HepG2 (cell line): ENCODE results near the gene RARA. TPM values are rescaled to one million over a fixed set of nuclear protein-coding genes. Genes with fewer than 3 reads are reported as not detected.
A peak's percentile ranks its signal among the peaks of the same experiment; 100 is the strongest.

Experiments used
- ATF7 ChIP-seq, 2 experiments: fragments of 450-650 bp in 1 of 2; sonication (generic) in 1 of 2; formaldehyde crosslinking in 1 of 2; IDR thresholded peaks; 2 replicates each; pipeline versions ENCODE4 v1.4.0 to v1.6.1; 2016 to 2020; ENCODE audit warnings: antibody characterized with exemption in 1 of 2, mild to moderate bottlenecking in 1 of 2, missing genetic modification reagents in 1 of 2
- CREB1 ChIP-seq, 2 experiments: fragments of 450-650 bp in 1 of 2; IDR thresholded peaks; 2 replicates each; pipeline ENCODE4 v1.6.1; 2016 to 2017; ENCODE audit warnings: control low read depth in 1 of 2, mild to moderate bottlenecking in 1 of 2, missing compliant biosample characterization in 1 of 2, missing genetic modification characterization in 1 of 2
- ERF ChIP-seq: IDR thresholded peaks from 2 replicates; pipeline ENCODE4 v1.6.1; 2018; ENCODE audit warnings: missing biosample characterization, missing genetic modification reagents
- HNF4G ChIP-seq, 2 experiments: sonication (generic) in 1 of 2; formaldehyde crosslinking in 1 of 2; IDR thresholded peaks; 2 replicates each; pipeline versions ENCODE4 v1.4.0 to v1.6.1; 2011 to 2020; ENCODE audit warnings: borderline replicate concordance in 2 of 2, low read depth in 2 of 2, mild to moderate bottlenecking in 2 of 2, low read length in 1 of 2, missing genetic modification reagents in 1 of 2, moderate library complexity in 1 of 2
- HNRNPH1 ChIP-seq: fragments of 200-400 bp; formaldehyde crosslinking; optimal IDR thresholded peaks from 2 replicates; pipeline ENCODE3; 2017; ENCODE audit warnings: mild to moderate bottlenecking, low read depth, low read length
- KLF15 ChIP-seq: sonication (generic); formaldehyde crosslinking; IDR thresholded peaks from 2 replicates; pipeline ENCODE4 v1.8.1; 2023; ENCODE audit warnings: borderline replicate concordance, mild to moderate bottlenecking, inconsistent platforms, missing genetic modification reagents, mixed read lengths
- NFRKB ChIP-seq: fragments of 450-650 bp; IDR thresholded peaks from 2 replicates; pipeline ENCODE4 v1.6.1; 2017
- POLR2A ChIP-seq, 2 experiments: IDR thresholded peaks; 2 replicates each; pipeline ENCODE4 v1.6.1; 2011; ENCODE audit warnings: low read depth in 2 of 2, low read length in 2 of 2, mild to moderate bottlenecking in 1 of 2, moderate library complexity in 1 of 2; ENCODE audit not compliant: insufficient read depth in 1 of 2
- SETDB1 ChIP-seq: sonication (generic); formaldehyde crosslinking; IDR thresholded peaks from 2 replicates; pipeline ENCODE4 v1.5.1; 2020; ENCODE audit warnings: missing genetic modification reagents, mild to moderate bottlenecking, borderline replicate concordance
- SIN3B ChIP-seq: fragments of 150-350 bp; IDR thresholded peaks from 2 replicates; pipeline ENCODE4 v1.6.1; 2014; ENCODE audit warnings: low read length
- ZBTB2 ChIP-seq: sonication (generic); formaldehyde crosslinking; IDR thresholded peaks from 2 replicates; pipeline ENCODE4 v1.8.0; 2022; ENCODE audit warnings: low read depth, missing genetic modification reagents
- ZBTB21 ChIP-seq: sonication (generic); formaldehyde crosslinking; IDR thresholded peaks from 2 replicates; pipeline ENCODE4 v1.4.0; 2020; ENCODE audit warnings: missing genetic modification reagents
- ZNF225 ChIP-seq: sonication (generic); formaldehyde crosslinking; IDR thresholded peaks from 2 replicates; pipeline ENCODE4 v1.4.0; 2020; ENCODE audit warnings: mild to moderate bottlenecking, missing genetic modification reagents
- ZNF24 ChIP-seq: fragments of 450-650 bp; IDR thresholded peaks from 2 replicates; pipeline ENCODE4 v1.6.1; 2017; ENCODE audit warnings: antibody characterized with exemption, mild to moderate bottlenecking
- ZNF616 ChIP-seq: sonication (generic); formaldehyde crosslinking; IDR thresholded peaks from 2 replicates; pipeline ENCODE4 v1.5.0; 2020; ENCODE audit warnings: low read depth, mild to moderate bottlenecking, missing genetic modification reagents
- ZNF619 ChIP-seq: sonication (generic); formaldehyde crosslinking; IDR thresholded peaks from 2 replicates; pipeline ENCODE4 v1.4.0; 2020; ENCODE audit warnings: mild to moderate bottlenecking, missing genetic modification reagents
- ZNF782 ChIP-seq: sonication (generic); formaldehyde crosslinking; IDR thresholded peaks from 2 replicates; pipeline ENCODE4 v1.4.0; 2020; ENCODE audit warnings: missing genetic modification reagents, mild to moderate bottlenecking, borderline replicate concordance
- ZSCAN12 ChIP-seq: sonication (generic); formaldehyde crosslinking; IDR thresholded peaks from 2 replicates; pipeline ENCODE4 v1.9.0; 2021; ENCODE audit warnings: mild to moderate bottlenecking, missing genetic modification reagents
- polyA plus RNA-seq, 8 experiments: library from polyadenylated mRNA; depleted of rRNA in 3 of 8; stranded (reverse) in 7 of 8; unstranded in 1 of 8; fragments of >200 nt; fragmentation: Illumina TruSeq in 4 of 8; extraction: Trizol in 4 of 8; gene quantifications; 2 replicates each; pipeline versions ENCODE4 v1.2.1 to v1.2.3, GENCODE V29; 2011 to 2016; ENCODE audit warnings: low read depth in 4 of 8, missing spikeins in 1 of 8, mixed read lengths in 1 of 8; ENCODE audit not compliant: insufficient read depth in 1 of 8
- total RNA-seq, 5 experiments: library from RNA; depleted of rRNA; stranded (reverse); fragments of >200 nt; fragmentation: Illumina TruSeq; extraction: Trizol; gene quantifications; 2 replicates each; pipeline ENCODE4 v1.2.3, GENCODE V29; 2016; ENCODE audit warnings: low read depth in 1 of 5
- TF ChIP-seq, protein P1 (sequence below): sonication (generic); formaldehyde crosslinking; IDR thresholded peaks from 2 replicates; pipeline ENCODE4 v1.9.0; 2021; ENCODE audit warnings: missing genetic modification reagents, borderline replicate concordance
- TF ChIP-seq, protein P2 (sequence below): sonication (generic); formaldehyde crosslinking; IDR thresholded peaks from 2 replicates; pipeline ENCODE4 v1.5.1; 2020; ENCODE audit warnings: missing genetic modification reagents, mild to moderate bottlenecking, borderline replicate concordance
- TF ChIP-seq, protein P3 (sequence below): fragments of 450-650 bp; IDR thresholded peaks from 2 replicates; pipeline ENCODE4 v1.6.1; 2017; ENCODE audit warnings: mild to moderate bottlenecking
- TF ChIP-seq, protein P4 (sequence below): sonication (generic); formaldehyde crosslinking; IDR thresholded peaks from 2 replicates; pipeline ENCODE4 v1.8.1; 2023; ENCODE audit warnings: missing genetic modification reagents, mild to moderate bottlenecking, borderline replicate concordance

The RARA gene
- total and polyA plus RNA-seq, 2 of the 13 experiments (the other 11 are each of a cell fraction or from before 2014, with no cell fraction given) = 6.4 to 8.6 TPM

- TF ChIP-seq ZBTB2 (CRISPR knock-in tag) (no peak), ERF (CRISPR knock-in tag) (no peak), HNRNPH1 (no peak), ZNF225 (no peak), KLF15 (CRISPR knock-in tag) (no peak), SETDB1 (CRISPR knock-in tag) (no peak), ZNF619 (CRISPR knock-in tag) (no peak), ZNF24 (no peak), POLR2A (IDR thresholded peaks at IDR 0.05; ENCODE audit: insufficient read depth in 1 of 2, low read depth in 2 of 2, low read length in 2 of 2) (peak in 1 of 2 experiments; percentile 11; a peak in 1 of 4 replicates), ZNF616 (CRISPR knock-in tag) (no peak), ZSCAN12 (CRISPR knock-in tag) (no peak), ATF7 (IDR thresholded peaks at IDR 0.05) (no peak), ATF7 (CRISPR knock-in tag; IDR thresholded peaks at IDR 0.05) (no peak), SIN3B (no peak), HNF4G (IDR thresholded peaks at IDR 0.05; ENCODE audit: borderline replicate concordance, low read depth, low read length) (no peak; the same call in 1 of the 2 replicates), HNF4G (CRISPR knock-in tag; IDR thresholded peaks at IDR 0.05; ENCODE audit: borderline replicate concordance, low read depth) (no peak), ZBTB21 (CRISPR knock-in tag) (no peak), ZNF782 (CRISPR knock-in tag) (0 out of 2 replicates have a peak, but pooled peaks have one; percentile 12), NFRKB (no peak), CREB1 (IDR thresholded peaks at IDR 0.05) (no peak), CREB1 (CRISPR knock-in tag; IDR thresholded peaks at IDR 0.05) (no peak)
- TF ChIP-seq, protein P1, sequence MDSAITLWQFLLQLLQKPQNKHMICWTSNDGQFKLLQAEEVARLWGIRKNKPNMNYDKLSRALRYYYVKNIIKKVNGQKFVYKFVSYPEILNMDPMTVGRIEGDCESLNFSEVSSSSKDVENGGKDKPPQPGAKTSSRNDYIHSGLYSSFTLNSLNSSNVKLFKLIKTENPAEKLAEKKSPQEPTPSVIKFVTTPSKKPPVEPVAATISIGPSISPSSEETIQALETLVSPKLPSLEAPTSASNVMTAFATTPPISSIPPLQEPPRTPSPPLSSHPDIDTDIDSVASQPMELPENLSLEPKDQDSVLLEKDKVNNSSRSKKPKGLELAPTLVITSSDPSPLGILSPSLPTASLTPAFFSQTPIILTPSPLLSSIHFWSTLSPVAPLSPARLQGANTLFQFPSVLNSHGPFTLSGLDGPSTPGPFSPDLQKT = no peak
- TF ChIP-seq, protein P2, sequence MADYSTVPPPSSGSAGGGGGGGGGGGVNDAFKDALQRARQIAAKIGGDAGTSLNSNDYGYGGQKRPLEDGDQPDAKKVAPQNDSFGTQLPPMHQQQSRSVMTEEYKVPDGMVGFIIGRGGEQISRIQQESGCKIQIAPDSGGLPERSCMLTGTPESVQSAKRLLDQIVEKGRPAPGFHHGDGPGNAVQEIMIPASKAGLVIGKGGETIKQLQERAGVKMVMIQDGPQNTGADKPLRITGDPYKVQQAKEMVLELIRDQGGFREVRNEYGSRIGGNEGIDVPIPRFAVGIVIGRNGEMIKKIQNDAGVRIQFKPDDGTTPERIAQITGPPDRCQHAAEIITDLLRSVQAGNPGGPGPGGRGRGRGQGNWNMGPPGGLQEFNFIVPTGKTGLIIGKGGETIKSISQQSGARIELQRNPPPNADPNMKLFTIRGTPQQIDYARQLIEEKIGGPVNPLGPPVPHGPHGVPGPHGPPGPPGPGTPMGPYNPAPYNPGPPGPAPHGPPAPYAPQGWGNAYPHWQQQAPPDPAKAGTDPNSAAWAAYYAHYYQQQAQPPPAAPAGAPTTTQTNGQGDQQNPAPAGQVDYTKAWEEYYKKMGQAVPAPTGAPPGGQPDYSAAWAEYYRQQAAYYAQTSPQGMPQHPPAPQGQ (CRISPR knock-in tag) = no peak
- TF ChIP-seq, protein P3, sequence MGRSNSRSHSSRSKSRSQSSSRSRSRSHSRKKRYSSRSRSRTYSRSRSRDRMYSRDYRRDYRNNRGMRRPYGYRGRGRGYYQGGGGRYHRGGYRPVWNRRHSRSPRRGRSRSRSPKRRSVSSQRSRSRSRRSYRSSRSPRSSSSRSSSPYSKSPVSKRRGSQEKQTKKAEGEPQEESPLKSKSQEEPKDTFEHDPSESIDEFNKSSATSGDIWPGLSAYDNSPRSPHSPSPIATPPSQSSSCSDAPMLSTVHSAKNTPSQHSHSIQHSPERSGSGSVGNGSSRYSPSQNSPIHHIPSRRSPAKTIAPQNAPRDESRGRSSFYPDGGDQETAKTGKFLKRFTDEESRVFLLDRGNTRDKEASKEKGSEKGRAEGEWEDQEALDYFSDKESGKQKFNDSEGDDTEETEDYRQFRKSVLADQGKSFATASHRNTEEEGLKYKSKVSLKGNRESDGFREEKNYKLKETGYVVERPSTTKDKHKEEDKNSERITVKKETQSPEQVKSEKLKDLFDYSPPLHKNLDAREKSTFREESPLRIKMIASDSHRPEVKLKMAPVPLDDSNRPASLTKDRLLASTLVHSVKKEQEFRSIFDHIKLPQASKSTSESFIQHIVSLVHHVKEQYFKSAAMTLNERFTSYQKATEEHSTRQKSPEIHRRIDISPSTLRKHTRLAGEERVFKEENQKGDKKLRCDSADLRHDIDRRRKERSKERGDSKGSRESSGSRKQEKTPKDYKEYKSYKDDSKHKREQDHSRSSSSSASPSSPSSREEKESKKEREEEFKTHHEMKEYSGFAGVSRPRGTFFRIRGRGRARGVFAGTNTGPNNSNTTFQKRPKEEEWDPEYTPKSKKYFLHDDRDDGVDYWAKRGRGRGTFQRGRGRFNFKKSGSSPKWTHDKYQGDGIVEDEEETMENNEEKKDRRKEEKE = no peak
- TF ChIP-seq, protein P4, sequence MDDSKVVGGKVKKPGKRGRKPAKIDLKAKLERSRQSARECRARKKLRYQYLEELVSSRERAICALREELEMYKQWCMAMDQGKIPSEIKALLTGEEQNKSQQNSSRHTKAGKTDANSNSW (CRISPR knock-in tag) = no peak; the same call in 1 of the 2 replicates
Observed at GRCh38 chr17:40344421-40345160, 35.6 kb downstream of the RARA start (continued).
